ENCODE data around the gene MED27.

DNA sequence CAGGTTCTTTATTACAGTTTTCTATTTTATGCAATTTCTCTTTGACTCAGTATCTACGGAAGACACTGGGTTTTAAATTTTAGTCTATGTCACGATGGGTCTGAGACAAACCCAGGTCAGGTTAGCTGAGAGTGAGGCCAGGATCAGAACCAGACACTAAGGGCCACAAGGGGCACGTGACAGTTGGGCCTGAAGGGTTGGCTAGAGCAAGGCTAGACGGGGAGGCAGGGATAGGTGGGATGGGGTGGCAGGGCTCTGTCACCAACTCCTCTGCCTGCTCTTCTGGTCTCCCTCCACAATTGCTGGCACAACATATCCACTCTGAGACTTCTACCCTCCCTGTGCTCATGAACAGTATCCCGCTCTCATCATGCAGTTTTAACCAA lies 76.4 kb downstream of the MED27 start:
- TF ChIP-seq POLR2A (IDR thresholded peaks at IDR 0.05) (no peak), CTCF (IDR thresholded peaks at IDR 0.05) (no peak), POLR2AphosphoS5 (IDR thresholded peaks at IDR 0.05) (no peak)

Data from sigmoid colon (tissue), 4 donors.